GM19240 (cell line): Measurements from ENCODE around the gene CLEC20A.

Experiments
- DNase-seq: peaks from one replicate; pipeline ENCODE4 v3.0.0; 2011; ENCODE audit warnings: low spot score; ENCODE audit not compliant: insufficient read length

The CLEC20A gene

DNA sequence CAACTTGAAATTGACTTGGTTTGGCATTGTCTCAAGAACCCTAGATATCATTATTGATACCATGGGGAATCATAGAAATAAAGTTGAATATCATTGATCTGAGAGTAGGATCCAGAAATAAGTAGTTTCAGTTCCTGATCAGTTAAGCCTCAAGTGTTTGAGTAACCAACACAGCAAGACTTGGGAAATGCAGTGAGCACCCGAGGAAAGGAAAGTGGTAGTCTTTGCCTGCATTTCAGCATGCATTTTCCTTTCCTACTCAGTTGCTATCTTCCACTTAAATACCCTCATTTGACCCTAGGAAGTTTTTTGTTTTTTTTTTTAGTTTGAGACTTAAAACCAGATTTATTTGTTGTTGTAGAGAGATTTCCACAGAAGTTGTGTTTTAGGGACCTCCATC lies 18.9 kb downstream of the CLEC20A start:
- no peak for DNase-seq

DNA sequence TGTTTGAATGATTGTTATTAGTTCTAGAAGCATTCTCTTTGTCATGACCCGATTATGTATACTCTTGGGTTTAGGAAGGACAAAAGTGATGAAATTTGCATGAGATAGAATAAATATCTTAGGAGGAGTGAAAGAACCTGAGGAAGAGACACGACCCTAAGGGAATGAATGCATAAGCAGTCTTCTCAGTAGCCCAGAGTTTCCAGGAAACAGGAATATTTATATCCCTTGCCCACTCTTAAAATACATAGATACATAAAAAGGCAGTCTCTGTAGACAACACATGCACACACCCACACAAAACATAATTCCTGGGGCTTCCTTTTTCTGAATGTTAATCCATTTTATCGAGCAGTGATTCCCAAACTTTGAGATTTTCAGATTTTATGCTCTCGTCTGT lies 19.4 kb downstream of the CLEC20A start:
- no peak for DNase-seq

DNA sequence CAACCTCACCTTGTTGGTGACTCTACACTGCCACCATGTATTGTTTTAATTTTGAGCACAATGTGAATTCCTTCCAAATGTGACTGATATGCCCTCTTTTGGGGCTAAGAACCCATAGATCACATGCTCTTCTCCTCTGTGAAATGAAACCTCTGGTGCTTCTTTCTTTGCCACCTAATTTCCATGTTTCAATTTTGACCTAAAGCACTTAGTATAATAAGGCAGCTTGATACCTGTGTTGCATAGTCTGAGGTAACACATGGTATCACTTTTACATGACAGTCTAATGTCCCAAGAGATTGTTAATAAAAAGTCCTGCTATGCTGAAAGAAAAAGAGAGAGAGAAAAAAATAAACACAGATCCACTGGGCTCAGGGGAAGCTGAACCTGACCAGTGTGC lies 24.2 kb downstream of the CLEC20A start:
- no peak for DNase-seq

DNA sequence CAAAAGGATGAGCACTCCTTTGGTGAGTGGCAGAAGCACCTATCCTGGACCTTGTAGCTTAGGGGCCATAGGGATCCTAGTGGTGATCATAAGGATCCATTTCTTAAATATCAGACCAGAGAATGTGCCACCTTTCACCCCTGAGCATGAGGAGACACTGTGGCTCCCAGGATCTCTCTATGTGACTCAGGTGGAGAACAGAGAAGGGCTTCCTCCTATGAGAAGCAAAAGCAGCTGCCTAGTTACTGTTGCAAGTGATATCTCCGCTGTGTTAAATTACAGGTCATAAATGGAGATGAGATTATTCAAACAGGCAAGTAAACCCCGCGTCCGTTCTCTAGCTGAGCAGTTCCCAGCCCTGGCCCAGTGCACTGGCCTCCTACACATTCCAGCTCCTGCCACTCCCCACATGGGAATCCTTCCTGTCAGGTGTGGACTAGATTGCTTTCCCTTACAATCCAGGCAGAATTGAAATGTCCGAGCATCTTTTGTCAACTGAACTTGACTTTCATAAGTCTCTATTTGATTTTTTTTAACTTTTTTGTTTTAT lies 26.3 kb downstream of the CLEC20A start:
- DNase-seq, result no peak

DNA sequence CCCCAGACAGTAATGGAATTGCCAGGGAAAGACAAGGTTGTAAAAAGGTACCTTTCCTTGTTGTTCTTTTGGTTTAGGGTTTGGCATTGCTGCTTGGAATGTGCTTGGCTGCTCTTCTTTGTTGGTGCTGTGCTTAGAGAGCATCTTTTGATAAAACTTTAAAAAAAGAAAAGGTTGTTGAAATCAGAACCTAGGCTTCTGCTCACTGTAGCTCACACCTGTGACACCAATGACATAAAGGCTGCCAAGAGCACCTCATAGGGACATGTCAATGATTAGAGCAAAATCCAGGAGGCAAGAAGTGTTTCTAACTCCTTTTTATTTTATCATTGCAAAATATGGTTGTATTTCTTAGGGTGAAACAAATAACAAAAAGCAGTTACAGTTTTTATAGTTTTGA lies 28.9 kb downstream of the CLEC20A start:
- DNase-seq, result no peak

DNA sequence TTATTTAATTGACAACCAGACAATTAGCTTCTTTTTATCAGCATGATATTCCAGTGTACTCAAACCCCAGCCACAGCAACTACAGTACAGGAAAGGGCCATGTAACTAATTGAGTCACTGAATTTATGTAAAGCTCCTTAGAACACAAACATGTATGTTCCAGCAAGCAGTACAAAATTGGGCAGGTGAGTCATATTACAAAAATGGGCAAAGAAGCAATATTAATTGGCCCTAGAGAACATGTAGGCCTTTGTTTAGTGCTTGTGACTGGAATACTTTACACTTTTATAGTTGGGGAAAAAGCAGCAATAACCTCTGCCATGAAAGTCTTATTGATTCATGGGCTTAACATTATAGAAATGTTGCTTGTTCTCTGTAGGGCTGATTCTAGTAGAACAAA lies 31.8 kb downstream of the CLEC20A start:
- DNase-seq, result no peak

DNA sequence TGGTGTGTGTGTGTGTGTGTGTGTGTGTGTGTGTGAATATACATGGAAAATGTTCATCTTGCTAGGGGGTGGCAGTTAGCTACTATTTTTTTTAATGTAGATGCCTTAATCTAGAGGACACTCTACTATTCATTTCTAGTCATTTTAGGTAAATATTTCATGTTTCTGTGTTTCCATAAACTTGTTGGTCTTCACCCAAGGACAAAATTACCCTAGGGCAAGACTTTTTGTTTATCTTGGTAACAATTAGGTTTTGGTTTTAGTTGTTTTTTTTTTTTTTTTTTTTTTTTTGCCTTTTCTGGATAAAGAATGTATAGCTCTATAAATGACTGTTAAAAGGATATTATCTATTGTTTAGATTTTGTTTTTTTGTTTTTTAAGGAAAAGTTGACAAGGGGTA lies 32.2 kb downstream of the CLEC20A start:
- no peak for DNase-seq

DNA sequence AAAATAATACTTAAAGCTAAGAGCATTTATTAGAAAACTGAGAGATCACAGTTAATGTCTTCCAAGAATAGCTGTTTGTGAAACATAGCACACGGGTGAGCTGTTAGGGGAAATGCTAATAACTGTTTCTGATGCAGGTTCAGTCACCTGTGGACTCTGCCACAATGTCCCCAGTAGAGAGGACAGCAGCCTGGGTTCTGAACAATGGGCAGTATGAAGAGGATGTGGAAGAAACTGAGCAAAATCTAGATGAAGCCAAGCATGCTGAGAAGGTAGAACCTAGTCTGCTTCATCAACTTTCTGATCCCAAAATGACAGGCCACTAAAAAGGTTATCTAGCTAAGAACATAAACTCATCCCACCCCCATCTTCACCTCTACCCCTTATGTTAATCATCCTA lies 32.6 kb downstream of the CLEC20A start:
- DNase-seq, result no peak

DNA sequence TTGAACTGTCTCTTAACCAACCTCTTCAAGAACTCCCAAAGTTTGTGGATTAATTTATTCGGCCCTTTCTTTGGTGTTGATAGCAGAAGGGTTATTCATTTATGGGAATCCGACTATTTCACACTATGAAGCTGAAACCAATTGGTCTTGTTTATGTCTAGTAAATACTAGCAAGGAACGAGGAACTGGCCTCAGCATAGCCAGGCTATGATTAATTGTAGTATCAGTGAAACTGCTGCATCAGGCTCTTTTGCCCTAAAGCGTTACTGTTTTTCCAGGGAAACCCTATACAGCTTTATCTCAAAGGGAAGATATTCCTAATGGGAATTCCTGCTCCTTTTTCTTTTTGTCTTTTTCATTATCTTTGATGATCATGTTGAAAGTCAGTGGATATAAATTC lies 35.1 kb downstream of the CLEC20A start:
- DNase-seq, result no peak

DNA sequence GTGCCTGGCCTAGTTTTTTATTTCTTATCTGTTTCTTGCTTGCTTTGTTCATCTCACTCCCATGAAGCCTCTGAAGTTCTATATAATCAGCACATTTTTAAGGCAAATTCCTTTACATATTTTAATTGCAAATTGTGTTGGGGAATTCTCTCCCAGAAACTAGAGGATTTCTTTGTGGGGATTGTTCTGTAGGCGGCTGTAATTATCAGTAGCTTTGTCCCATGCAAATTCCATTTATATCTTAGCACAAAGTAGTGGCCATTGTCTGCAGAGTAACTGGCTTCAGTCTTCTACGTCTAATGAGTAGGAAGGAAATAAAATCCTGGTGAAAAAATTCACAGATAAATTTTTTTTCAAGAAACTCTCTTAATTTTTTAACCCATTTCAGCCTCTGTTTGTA lies 35.7 kb downstream of the CLEC20A start:
- no peak for DNase-seq

DNA sequence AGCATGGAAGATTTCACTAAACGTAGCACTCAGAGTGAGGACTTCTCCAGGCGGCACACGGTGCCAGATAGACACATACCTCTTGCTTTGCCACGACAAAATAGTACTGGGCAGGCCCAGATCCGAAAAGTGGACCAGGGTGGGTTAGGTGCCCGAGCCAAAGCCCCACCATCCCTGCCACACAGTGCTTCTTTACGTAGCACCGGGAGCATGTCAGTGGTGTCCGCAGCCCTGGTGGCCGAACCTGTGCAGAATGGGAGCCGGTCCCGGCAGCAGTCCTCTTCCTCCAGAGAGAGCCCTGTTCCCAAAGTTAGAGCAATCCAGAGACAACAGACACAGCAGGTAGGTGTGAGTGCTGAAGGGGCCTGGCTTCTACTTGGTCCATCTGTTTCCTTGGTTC lies 38.6 kb downstream of the CLEC20A start:
- no peak for DNase-seq

DNA sequence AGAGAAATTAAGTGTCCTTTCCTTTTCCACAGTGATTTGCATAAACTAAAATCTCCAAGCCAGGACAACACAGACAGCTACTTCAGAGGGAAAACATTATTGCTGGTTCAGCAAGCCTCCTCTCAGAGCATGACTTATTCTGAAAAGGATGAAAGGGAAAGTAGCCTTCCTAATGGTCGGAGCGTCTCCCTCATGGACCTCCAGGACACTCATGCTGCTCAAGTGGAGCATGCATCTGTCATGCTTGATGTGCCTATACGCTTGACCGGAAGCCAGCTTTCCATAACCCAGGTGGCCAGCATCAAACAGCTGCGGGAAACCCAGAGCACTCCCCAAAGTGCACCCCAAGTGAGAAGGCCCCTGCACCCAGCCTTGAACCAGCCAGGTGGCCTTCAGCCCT lies 39.1 kb downstream of the CLEC20A start:
- no peak for DNase-seq

DNA sequence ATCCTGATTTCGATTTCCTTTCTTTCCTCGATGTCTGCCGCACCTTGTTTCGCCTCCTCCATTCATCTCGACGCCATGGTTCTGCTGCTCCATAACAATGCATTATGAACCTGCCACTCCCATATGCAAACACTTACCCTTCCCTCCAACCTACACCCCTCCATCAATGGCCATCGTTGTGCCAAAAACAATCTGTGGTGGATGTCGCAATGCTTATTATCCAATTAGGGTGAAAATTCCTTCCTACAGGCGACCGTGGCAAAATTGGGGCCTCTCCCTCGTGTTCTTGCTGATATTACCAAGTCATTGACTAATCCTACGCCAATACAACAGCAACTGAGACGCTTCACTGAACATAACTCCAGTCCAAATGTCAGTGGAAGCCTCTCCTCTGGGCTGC lies 40.3 kb downstream of the CLEC20A start:
- no peak for DNase-seq

DNA sequence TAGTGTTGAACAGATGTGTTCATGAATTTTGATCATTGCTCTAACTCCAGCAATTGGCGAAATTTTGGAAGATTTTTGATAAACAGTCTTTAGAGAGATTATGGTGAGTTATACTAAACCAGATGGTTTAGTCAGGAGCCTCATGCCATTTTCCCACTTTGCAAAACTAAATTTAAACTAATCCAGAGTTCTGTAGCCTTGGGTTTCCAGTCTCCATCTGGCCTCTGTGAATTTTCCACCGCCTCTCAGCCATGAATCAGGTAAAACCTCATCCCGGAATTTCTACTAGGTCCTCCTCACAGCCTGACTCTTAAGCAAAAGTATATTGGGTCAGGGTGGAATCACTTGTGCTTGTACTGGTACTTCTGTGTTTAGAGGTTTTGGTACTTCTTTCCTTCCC lies 44.8 kb downstream of the CLEC20A start:
- DNase-seq, result no peak

DNA sequence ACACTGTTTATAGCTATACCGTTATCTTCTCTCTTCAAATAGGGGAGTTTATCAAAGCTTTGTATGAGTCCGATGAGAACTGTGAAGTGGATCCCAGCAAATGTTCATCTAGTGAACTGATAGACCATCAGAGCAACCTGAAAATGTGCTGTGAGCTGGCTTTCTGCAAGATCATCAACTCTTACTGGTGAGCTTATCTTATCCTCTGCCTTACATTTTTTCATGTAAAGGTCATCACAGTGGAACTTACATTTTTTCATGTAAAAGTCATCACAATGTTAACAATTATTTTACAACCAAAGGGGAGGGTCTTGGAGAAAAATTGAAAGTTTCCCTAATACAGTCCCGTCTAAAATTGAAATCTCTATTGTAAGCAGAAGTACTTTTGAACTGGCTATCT lies 45.2 kb downstream of the CLEC20A start:
- no peak for DNase-seq

DNA sequence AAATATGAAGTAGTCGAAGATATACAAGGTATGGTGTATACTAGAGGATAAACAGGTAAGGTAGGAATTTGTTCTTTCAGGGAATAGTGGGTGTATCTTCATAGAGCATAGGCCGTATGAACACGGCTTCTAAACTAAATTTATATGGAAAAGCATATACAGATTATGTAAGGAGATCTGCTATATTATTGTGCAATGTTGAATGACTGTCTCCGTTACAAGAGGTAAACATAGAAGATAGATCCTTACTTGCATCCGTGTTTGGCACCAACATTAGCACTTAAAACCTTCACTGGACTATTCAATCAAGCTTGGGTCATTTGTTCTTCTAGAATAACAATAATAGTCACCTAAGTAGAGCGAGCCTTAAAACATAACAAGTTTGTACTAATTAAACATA lies 45.9 kb downstream of the CLEC20A start:
- DNase-seq, result no peak

DNA sequence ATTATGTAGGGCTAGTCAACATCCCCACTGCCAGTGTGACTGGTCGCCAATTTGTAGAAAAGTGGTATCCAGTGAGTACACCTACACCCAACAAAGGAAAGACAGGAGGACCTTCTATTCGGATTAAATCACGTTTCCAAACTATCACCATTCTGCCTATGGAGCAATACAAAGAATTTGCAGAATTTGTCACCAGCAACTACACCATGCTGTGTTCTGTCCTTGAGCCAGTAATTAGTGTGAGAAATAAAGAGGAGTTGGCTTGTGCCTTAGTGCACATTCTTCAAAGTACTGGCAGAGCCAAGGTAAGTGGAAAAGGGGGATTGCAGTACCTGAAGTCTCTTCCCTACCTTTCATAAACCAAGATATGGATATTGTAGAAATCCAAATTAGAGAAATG lies 53.8 kb downstream of the CLEC20A start:
- no peak for DNase-seq

DNA sequence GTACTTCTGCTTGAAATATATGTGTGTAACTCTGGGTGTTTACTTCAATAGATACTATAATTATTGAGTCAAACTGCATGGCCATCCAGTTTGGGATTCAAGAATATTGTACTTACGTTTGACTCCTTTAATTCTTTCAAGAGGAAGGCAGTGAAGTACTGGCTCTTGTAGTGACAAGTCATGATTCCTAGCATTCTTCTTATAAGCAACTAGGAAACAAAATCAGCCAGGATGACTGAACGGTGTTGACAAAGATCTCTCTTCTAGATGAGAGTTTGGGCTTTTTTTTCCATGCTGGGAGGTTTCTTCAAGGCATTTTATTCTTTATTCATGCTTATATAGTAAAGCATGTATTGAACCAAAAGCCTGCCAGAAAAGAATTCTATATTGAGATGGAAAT lies 58.3 kb downstream of the CLEC20A start:
- DNase-seq, result no peak

DNA sequence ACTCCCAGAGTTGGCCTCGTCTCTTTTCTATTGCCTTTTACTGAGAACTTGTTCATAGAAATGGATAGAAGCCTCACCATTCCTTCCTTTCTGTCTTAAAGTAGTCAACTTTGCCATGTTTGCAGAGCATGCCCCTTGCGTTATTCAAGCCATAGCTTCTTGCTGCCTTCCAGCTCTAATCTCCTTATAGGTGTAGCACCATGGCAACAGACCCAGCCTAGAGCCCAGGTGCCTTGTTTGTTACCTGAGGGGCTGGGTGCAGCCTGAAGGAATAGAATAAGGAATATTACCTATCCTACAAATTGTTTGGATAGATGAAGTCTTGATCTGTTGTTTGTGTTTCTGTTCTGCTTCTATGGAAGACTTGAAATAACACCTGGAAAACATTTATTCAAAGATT lies 59.9 kb downstream of the CLEC20A start:
- no peak for DNase-seq

DNA sequence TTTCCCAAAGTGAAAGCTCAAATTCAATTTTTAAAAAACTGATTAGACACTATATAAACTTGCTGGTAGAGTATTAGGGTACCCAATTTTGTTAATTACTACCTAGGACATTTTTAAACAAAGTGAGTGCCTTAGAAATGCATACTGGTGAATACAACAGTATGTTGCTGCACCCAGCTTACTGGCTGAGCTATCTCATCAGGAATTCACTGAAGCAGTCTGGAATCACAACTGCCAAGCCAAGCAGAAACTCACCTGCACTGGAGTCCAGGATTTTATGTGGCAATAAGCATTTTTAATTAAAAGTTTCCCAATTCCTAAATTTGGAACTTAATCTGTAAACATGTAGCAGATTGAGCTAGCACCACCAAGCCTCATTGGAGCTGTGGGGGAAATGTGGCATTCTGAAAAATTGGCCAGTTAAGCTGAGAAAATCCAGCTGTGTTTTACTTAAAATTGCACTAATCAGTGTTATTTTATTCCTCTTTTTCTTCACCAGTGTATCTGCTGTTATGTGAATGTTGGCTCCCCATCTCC lies 61.8 kb downstream of the CLEC20A start:
- DNase-seq, result no peak

DNA sequence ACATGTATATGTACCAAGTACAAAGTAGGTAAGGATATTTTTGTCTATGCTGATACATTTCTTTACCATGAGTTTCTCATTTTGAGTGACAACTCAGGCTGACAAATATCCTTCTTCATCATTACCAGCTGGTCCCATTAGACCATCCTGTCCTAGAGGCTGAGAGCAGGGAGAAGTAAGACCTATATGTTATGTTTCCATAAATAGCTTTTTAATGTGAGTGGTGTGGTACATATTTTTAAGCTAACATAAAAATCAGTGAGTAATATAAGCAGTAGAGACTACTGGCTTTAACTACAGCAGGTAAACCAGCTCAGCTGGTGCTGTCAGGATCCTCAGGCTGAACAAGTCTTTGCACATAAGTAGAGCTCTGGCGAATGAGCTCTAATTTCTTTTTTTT lies 62.4 kb downstream of the CLEC20A start:
- DNase-seq, result no peak
